ENCODE data around the gene PALD1. TPM values are rescaled to one million over a fixed set of nuclear protein-coding genes. Genes with fewer than 3 reads are reported as not detected.

PALD1 gene
- total and polyA plus RNA-seq, 2 experiments from 2014 or later: 5.7 to 19.1 TPM

GRCh38 chr10:70492786-70493659, 14.5 kb downstream of the PALD1 start:
- DNase-seq (ENCODE audit: low read depth in 1 of 2, low spot score in 1 of 2): no peak
- H3K4me3 ChIP-seq: no peak overlapping the region
- no peaks in the 10 kb centered on the region for H3K9me3 ChIP-seq (ENCODE audit: low read depth)
- peaks cover 3% of the 10 kb centered on the region for H3K4me1 ChIP-seq (ENCODE audit: low read depth)
- H3K36me3 ChIP-seq: no peaks in the 10 kb centered on the region
- TF ChIP-seq CTCF (IDR thresholded peaks at IDR 0.05; ENCODE audit: low read depth, low read length): no peak
- H3K27ac ChIP-seq: no peak overlapping the region
- no peaks in the 10 kb centered on the region for H3K27me3 ChIP-seq

- peak in 1 of 2 donors; percentile 75 for DNase-seq (ENCODE audit: low read depth in 1 of 2, low spot score in 1 of 2)
- Histone ChIP-seq H3K4me3 (no peak overlapping the region), H3K9me3 (ENCODE audit: low read depth) (no peaks in the 10 kb centered on the region), H3K27ac (no peak overlapping the region), H3K36me3 (no peaks in the 10 kb centered on the region), H3K27me3 (no peaks in the 10 kb centered on the region), H3K4me1 (ENCODE audit: low read depth) (peaks cover 3% of the 10 kb centered on the region)
- TF ChIP-seq CTCF (IDR thresholded peaks at IDR 0.05; ENCODE audit: low read depth, low read length): no peak
These were observed 15.2 kb downstream of the PALD1 start for GRCh38 chr10:70493660-70494234.

GRCh38 chr10:70494536-70494935, 16.0 kb downstream of the PALD1 start:
- Histone ChIP-seq H3K9me3 (ENCODE audit: low read depth) (no peaks in the 10 kb centered on the region), H3K27ac (no peak overlapping the region), H3K4me1 (ENCODE audit: low read depth) (peaks cover 11% of the 10 kb centered on the region), H3K4me3 (no peak overlapping the region), H3K27me3 (no peaks in the 10 kb centered on the region), H3K36me3 (no peaks in the 10 kb centered on the region)
- no peak for DNase-seq (ENCODE audit: low read depth in 1 of 2, low spot score in 1 of 2)
- TF ChIP-seq CTCF (IDR thresholded peaks at IDR 0.05; ENCODE audit: low read depth, low read length): no peak

DNA sequence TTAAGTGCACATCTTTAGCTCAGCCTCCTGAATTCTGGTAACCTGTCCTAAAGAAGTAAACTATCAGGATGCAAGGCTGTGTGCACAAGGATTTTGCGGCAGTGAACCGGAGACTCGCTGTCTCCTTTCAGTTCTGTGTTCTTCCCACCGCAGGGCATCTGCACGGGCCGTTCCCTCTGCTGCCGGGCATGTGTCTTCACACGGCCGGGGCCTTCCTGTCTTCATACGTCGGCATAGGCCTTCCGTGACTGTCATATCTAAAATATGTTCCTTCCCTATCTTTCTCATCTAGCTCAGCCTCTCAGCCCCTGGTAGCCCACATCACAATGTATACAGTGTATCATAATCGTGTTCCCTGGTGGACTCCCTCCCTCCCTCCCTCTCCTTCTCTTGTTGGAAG, 16.4 kb downstream of the PALD1 start:
- Histone ChIP-seq H3K27me3 (no peaks in the 10 kb centered on the region), H3K27ac (no peak overlapping the region), H3K4me3 (no peak overlapping the region), H3K36me3 (no peaks in the 10 kb centered on the region), H3K4me1 (ENCODE audit: low read depth) (peaks cover 14% of the 10 kb centered on the region), H3K9me3 (ENCODE audit: low read depth) (no peaks in the 10 kb centered on the region)
- no peak for TF ChIP-seq CTCF (IDR thresholded peaks at IDR 0.05; ENCODE audit: low read depth, low read length)
- DNase-seq (ENCODE audit: low read depth in 1 of 2, low spot score in 1 of 2): no peak

DNA sequence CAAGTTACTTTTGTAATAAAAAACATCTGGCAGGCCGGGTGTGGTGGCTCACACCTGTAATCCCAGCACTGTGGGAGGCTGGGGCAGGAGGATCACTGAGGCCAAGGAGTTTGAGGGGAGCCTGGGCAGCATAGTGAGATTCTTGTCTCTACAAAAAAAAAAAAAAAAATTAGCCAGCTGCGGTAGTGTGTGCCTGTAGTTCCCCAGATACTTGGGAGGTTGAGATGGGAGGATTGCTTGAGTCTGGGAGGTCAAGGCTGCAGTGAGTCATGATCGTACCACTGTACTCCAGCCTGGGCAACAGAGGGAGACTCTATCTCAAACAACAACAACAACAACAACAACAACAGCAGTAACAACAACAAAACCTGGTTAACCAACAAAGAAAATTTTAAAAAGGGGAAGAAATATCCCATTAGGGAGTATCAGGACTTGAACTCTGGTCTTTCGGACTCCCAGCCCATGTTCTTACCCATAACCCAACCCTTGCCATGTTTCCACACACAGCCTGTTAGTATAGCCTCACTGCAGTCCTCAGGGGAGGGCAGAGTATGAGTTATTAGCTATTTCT, 17.2 kb downstream of the PALD1 start:
- Histone ChIP-seq H3K4me3 (no peak overlapping the region), H3K9me3 (ENCODE audit: low read depth) (no peaks in the 10 kb centered on the region), H3K27ac (no peak overlapping the region), H3K4me1 (ENCODE audit: low read depth) (peaks cover 14% of the 10 kb centered on the region), H3K36me3 (no peaks in the 10 kb centered on the region), H3K27me3 (no peaks in the 10 kb centered on the region)
- DNase-seq (ENCODE audit: low read depth in 1 of 2, low spot score in 1 of 2): no peak
- TF ChIP-seq CTCF (IDR thresholded peaks at IDR 0.05; ENCODE audit: low read depth, low read length): no peak
